Activated naive CD4-positive, alpha-beta T cell treated with Interleukin-2 at 50 U/mL for 16 hours (primary cell): ENCODE measurements around the gene JCHAIN.
A peak's percentile ranks its signal among the peaks of the same experiment; 100 is the strongest.
"Not testable (repeated sequence)": the region's sequence is repeated elsewhere in the genome, so short reads cannot be mapped to it uniquely, and the experiment has no call there.

Experiments
- DNase-seq: peaks from one replicate; pipeline ENCODE4 v3.0.0-alpha.2; 2020

JCHAIN gene

GRCh38 chr4:70666369-70666768 is at the start of gene JCHAIN:
Gene JCHAIN, minus strand, starts transcription at chr4:70666508. Its CDS starts 18 bp downstream, at chr4:70666490.
- DNase-seq = no peak

- DNase-seq = no peak
Measured at GRCh38 chr4:70715097-70715496, 48.8 kb upstream of the JCHAIN start.

GRCh38 chr4:70714079-70714887 is 48.0 kb upstream of the JCHAIN start:
- no peak for DNase-seq

GRCh38 chr4:70713453-70714078 is 47.3 kb upstream of the JCHAIN start:
- no peak for DNase-seq

GRCh38 chr4:70712604-70713452 is 46.5 kb upstream of the JCHAIN start:
- no peak for DNase-seq

- DNase-seq = no peak
Measured at GRCh38 chr4:70712150-70712549, 45.8 kb upstream of the JCHAIN start.

GRCh38 chr4:70711599-70711998 is 45.3 kb upstream of the JCHAIN start:
- no peak for DNase-seq

GRCh38 chr4:70709611-70710205 is 43.4 kb upstream of the JCHAIN start:
- no peak for DNase-seq

- no peak for DNase-seq
Measured at GRCh38 chr4:70706516-70706915, 40.2 kb upstream of the JCHAIN start.

- no peak for DNase-seq
Measured at GRCh38 chr4:70706044-70706461, 39.7 kb upstream of the JCHAIN start.

GRCh38 chr4:70705183-70706043 is 39.1 kb upstream of the JCHAIN start:
- peak; percentile 75 for DNase-seq

GRCh38 chr4:70704931-70705182 is 38.5 kb upstream of the JCHAIN start:
- DNase-seq = peak; percentile 38

GRCh38 chr4:70704215-70704930 is 38.1 kb upstream of the JCHAIN start:
- peak; percentile 62 for DNase-seq

GRCh38 chr4:70703619-70704214 is 37.4 kb upstream of the JCHAIN start:
- no peak for DNase-seq

GRCh38 chr4:70702592-70702991 is 36.3 kb upstream of the JCHAIN start:
- DNase-seq = not testable (repeated sequence)

GRCh38 chr4:70701271-70701670 is 35.0 kb upstream of the JCHAIN start:
- DNase-seq = no peak

GRCh38 chr4:70700712-70701111 is 34.4 kb upstream of the JCHAIN start:
- no peak for DNase-seq

- not testable (repeated sequence) for DNase-seq
Measured at GRCh38 chr4:70698435-70698834, 32.1 kb upstream of the JCHAIN start.

- DNase-seq = not testable (repeated sequence)
Measured at GRCh38 chr4:70694633-70695032, 28.3 kb upstream of the JCHAIN start.

- no peak for DNase-seq
Measured at GRCh38 chr4:70691661-70692060, 25.4 kb upstream of the JCHAIN start.

- DNase-seq = no peak
Measured at GRCh38 chr4:70688795-70689231, 22.5 kb upstream of the JCHAIN start.
